Peyer's patch (tissue), 4 donors: ENCODE results near the gene GNL3.

Source experiments
- CTCF ChIP-seq, 6 experiments: fragments of 450-650 bp in 4 of 6; fragments of 200-600 bp in 2 of 6; sonication (generic) in 1 of 6; IDR thresholded peaks; one replicate each; pipeline ENCODE4 v1.5.1; 2017 to 2019; ENCODE audit warnings: antibody characterized with exemption in 6 of 6, mild to moderate bottlenecking in 3 of 6, moderate library complexity in 1 of 6
- POLR2A ChIP-seq, 2 donors: fragments of 450-650 bp; IDR thresholded peaks; one replicate each; pipeline ENCODE4 v1.5.1; 2017; ENCODE audit warnings: antibody characterized with exemption in 2 of 2, mild to moderate bottlenecking in 2 of 2, moderate library complexity in 2 of 2

GRCh38 chr3:52651592-52651991, 34.2 kb upstream of the GNL3 start:
- TF ChIP-seq CTCF (IDR thresholded peaks at IDR 0.05) (no peak), POLR2A (IDR thresholded peaks at IDR 0.05) (no peak)
